H1 (cell line): ENCODE results near the gene MAP2K1. TPM values are rescaled to one million over a fixed set of nuclear protein-coding genes. Genes with fewer than 3 reads are reported as not detected.

Experiments
- CTCF ChIA-PET: fragments of 300-600 bp; sonication (Branson Sonifier 250); formaldehyde crosslinking; loops from one replicate; lab custom pipeline; 2021; ENCODE audit not compliant: partially characterized antibody; lab: Charles Lee
- POLR2A ChIA-PET: fragments of 300-600 bp; sonication (Branson Sonifier 250); formaldehyde crosslinking; loops from one replicate; lab custom pipeline; 2021; ENCODE audit warnings: inconsistent platforms; ENCODE audit not compliant: partially characterized antibody; lab: Charles Lee
- DNase-seq, 2 experiments: peaks; one replicate each; pipeline versions ENCODE4 v3.0.0 to v3.0.0-alpha.2; 2010 to 2022; ENCODE audit warnings: low spot score in 2 of 2, low read depth in 1 of 2, mixed read lengths in 1 of 2
- FAIRE-seq: peaks from 2 replicates; lab custom pipeline; 2011; peaks lifted over from hg19 to GRCh38; lab: Jason Lieb, UNC
- H2AFZ ChIP-seq: 2 replicates; pipeline ENCODE4 v1.8.1; 2012; ENCODE audit warnings: low read length, inconsistent platforms
- H2AK5ac ChIP-seq: 2 replicates; pipeline ENCODE4 v1.6.1; 2013; ENCODE audit warnings: low read depth, low read length
- H2BK120ac ChIP-seq: replicated peaks from 2 replicates; pipeline ENCODE3; 2013; ENCODE audit warnings: low read depth, low read length, inconsistent platforms
- H2BK12ac ChIP-seq: 2 replicates; pipeline ENCODE4 v1.6.1; 2013; ENCODE audit warnings: low read depth, low read length
- H2BK15ac ChIP-seq: 2 replicates; pipeline ENCODE4 v1.6.1; 2013; ENCODE audit warnings: low read length
- H2BK20ac ChIP-seq: 2 replicates; pipeline ENCODE4 v1.6.1; 2013; ENCODE audit warnings: low read length
- H2BK5ac ChIP-seq: 2 replicates; pipeline ENCODE4 v1.6.1; 2013; ENCODE audit warnings: low read depth, low read length
- H3K14ac ChIP-seq: 2 replicates; pipeline ENCODE4 v1.6.1; 2013; ENCODE audit warnings: inconsistent platforms; ENCODE audit not compliant: insufficient read length
- H3K18ac ChIP-seq: 2 replicates; pipeline ENCODE4 v1.6.1; 2013; ENCODE audit warnings: low read length; ENCODE audit errors: extremely low read depth
- H3K23ac ChIP-seq: 2 replicates; pipeline ENCODE4 v1.6.1; 2013; ENCODE audit warnings: inconsistent platforms; ENCODE audit not compliant: insufficient read length
- H3K23me2 ChIP-seq: 2 replicates; pipeline ENCODE4 v1.6.1; 2013; ENCODE audit warnings: low read depth, low read length
- H3K27ac ChIP-seq: 2 replicates; pipeline ENCODE4 v1.6.1; 2011; ENCODE audit warnings: low read depth, low read length, inconsistent platforms
- H3K27me3 ChIP-seq, 4 experiments: replicated peaks in 1 of 4; 1 replicate in 1 of 4; 2 replicates in 3 of 4; pipeline versions ENCODE4 v1.6.1 to v1.8.1; 2011 to 2013; ENCODE audit warnings: low read length in 3 of 4, mild to moderate bottlenecking in 3 of 4, inconsistent platforms in 2 of 4, mixed read lengths in 2 of 4, moderate library complexity in 1 of 4; ENCODE audit not compliant: control insufficient read depth in 3 of 4, insufficient read depth in 3 of 4; ENCODE audit errors: extremely low read depth in 1 of 4
- H3K36me3 ChIP-seq, 4 experiments: 2 replicates each; pipeline versions ENCODE4 v1.6.1 to v1.8.1; 2011 to 2013; ENCODE audit warnings: mild to moderate bottlenecking in 4 of 4, low read length in 3 of 4, moderate library complexity in 2 of 4, control low read depth in 1 of 4, inconsistent platforms in 1 of 4; ENCODE audit not compliant: insufficient read depth in 4 of 4, control insufficient read depth in 2 of 4
- H3K4ac ChIP-seq: replicated peaks from 2 replicates; pipeline ENCODE3; 2013; ENCODE audit warnings: low read length, low read depth, mixed read lengths, inconsistent platforms; ENCODE audit not compliant: insufficient read length
- H3K4me1 ChIP-seq, 4 experiments: replicated peaks in 1 of 4; 1 replicate in 1 of 4; 2 replicates in 3 of 4; pipeline versions ENCODE4 v1.6.1 to v1.8.1; 2011 to 2013; ENCODE audit warnings: low read length in 3 of 4, inconsistent platforms in 2 of 4, mixed read lengths in 1 of 4; ENCODE audit not compliant: insufficient read depth in 4 of 4, control insufficient read depth in 3 of 4
- H3K4me2 ChIP-seq, 2 experiments: 2 replicates each; pipeline versions ENCODE4 v1.6.1 to v1.8.1; 2011 to 2013; ENCODE audit warnings: low read depth in 2 of 2, low read length in 2 of 2, control low read depth in 1 of 2, inconsistent platforms in 1 of 2, mild to moderate bottlenecking in 1 of 2; ENCODE audit not compliant: insufficient read depth in 1 of 2
- H3K4me3 ChIP-seq, 4 experiments: fragments of 200-600, 300-600 bp in 1 of 4; sonication (generic), shearing (Covaris generic), sonication (Bioruptor Twin) in 1 of 4; 2 replicates each; pipeline versions ENCODE4 v1.5.1 to v1.8.1; 2011 to 2016; ENCODE audit warnings: low read length in 4 of 4, low read depth in 3 of 4, control low read depth in 2 of 4, inconsistent platforms in 2 of 4, mild to moderate bottlenecking in 2 of 4, mixed read lengths in 1 of 4, moderate library complexity in 1 of 4; ENCODE audit not compliant: insufficient read depth in 2 of 4; ENCODE audit errors: extremely low read depth in 1 of 4
- H3K56ac ChIP-seq: replicated peaks from 2 replicates; pipeline ENCODE3; 2013; ENCODE audit warnings: low read depth, mild to moderate bottlenecking, mixed read lengths, low read length, inconsistent platforms; ENCODE audit not compliant: insufficient read length
- H3K79me1 ChIP-seq: 2 replicates; pipeline ENCODE4 v1.6.1; 2013; ENCODE audit warnings: low read depth, low read length, control low read depth
- H3K79me2 ChIP-seq, 2 experiments: 2 replicates each; pipeline versions ENCODE4 v1.6.1 to v1.8.1; 2012 to 2013; ENCODE audit warnings: low read length in 2 of 2, mild to moderate bottlenecking in 2 of 2, inconsistent platforms in 1 of 2; ENCODE audit not compliant: insufficient read depth in 2 of 2, control insufficient read depth in 1 of 2
- H3K9ac ChIP-seq, 4 experiments: replicated peaks in 1 of 4; 1 replicate in 1 of 4; 2 replicates in 3 of 4; pipeline versions ENCODE4 v1.6.1 to v1.8.1; 2011 to 2013; ENCODE audit warnings: low read depth in 3 of 4, low read length in 3 of 4, control low read depth in 2 of 4, mild to moderate bottlenecking in 2 of 4, moderate library complexity in 2 of 4, inconsistent platforms in 1 of 4; ENCODE audit errors: extremely low read depth in 1 of 4
- H3K9me3 ChIP-seq, 2 experiments: 2 replicates each; pipeline versions ENCODE4 v1.6.1 to v1.8.1; 2012 to 2013; ENCODE audit warnings: mild to moderate bottlenecking in 2 of 2, moderate library complexity in 2 of 2, control low read depth in 1 of 2, inconsistent platforms in 1 of 2, low read depth in 1 of 2, low read length in 1 of 2, mixed read lengths in 1 of 2; ENCODE audit not compliant: insufficient read depth in 2 of 2
- H4K20me1 ChIP-seq, 2 experiments: replicated peaks in 1 of 2; 2 replicates each; pipeline versions ENCODE3 to v1.8.1; 2011 to 2013; ENCODE audit warnings: inconsistent platforms in 2 of 2, low read length in 2 of 2, mild to moderate bottlenecking in 1 of 2; ENCODE audit not compliant: insufficient read depth in 2 of 2, control insufficient read depth in 1 of 2
- H4K5ac ChIP-seq: 2 replicates; pipeline ENCODE4 v1.6.1; 2013; ENCODE audit warnings: low read length, low read depth, mixed read lengths, inconsistent platforms; ENCODE audit not compliant: insufficient read length
- H4K8ac ChIP-seq: 2 replicates; pipeline ENCODE4 v1.8.0; 2013; ENCODE audit warnings: mild to moderate bottlenecking, moderate library complexity, low read length, inconsistent platforms; ENCODE audit not compliant: insufficient read depth; ENCODE audit errors: extremely low read depth
- H4K91ac ChIP-seq: replicated peaks from 2 replicates; pipeline ENCODE3; 2013; ENCODE audit warnings: low read length, mixed read lengths, inconsistent platforms; ENCODE audit not compliant: insufficient read length
- CBX5 ChIP-seq: fragments of 300-800, 300-1000 bp; sonication (generic); IDR thresholded peaks from 2 replicates; pipeline ENCODE4 v1.7.1; 2016; ENCODE audit warnings: antibody characterized with exemption, low read length, low read depth
- WGBS, 2 experiments: shearing (Covaris generic) in 1 of 2; methylation state at CpG; one replicate each; pipeline versions ENCODE4 v1.1.6 to v1.1.7; 2013 to 2015; ENCODE audit warnings: low lambda C conversion rate in 2 of 2, mixed read lengths in 2 of 2, inconsistent platforms in 1 of 2, low coverage in 1 of 2, missing lambda C conversion rate in 1 of 2; ENCODE audit not compliant: insufficient replicate concordance in 2 of 2, insufficient coverage in 1 of 2, insufficient read length in 1 of 2; ENCODE audit errors: extremely low coverage in 1 of 2, missing lambda C conversion rate in 1 of 2; 5-methylcytosine and 5-hydroxymethylcytosine counted together
- polyA plus RNA-seq, 7 experiments: library from polyadenylated mRNA; depleted of rRNA in 3 of 7; stranded (reverse) in 5 of 7; unstranded in 2 of 7; fragments of >200 nt in 5 of 7; fragments of 200-250 nt in 2 of 7; gene quantifications; 1 replicate in 5 of 7; 2 replicates in 1 of 7; 4 replicates in 1 of 7; pipeline versions ENCODE4 v1.2.1 to v1.2.3, GENCODE V29; 2011 to 2013; ENCODE audit warnings: missing spikeins in 2 of 7, mixed read lengths in 2 of 7
- total RNA-seq: library from RNA; stranded (reverse); fragmentation: NEBNext Ultra II Directional; extraction: Animal tissue kit (Norgen Biotek cat#: 25700); gene quantifications from 2 replicates; pipeline ENCODE4 v1.2.1, GENCODE V29; 2021
- TF ChIP-seq, protein P1 (sequence below), 3 experiments: IDR thresholded peaks; 1 replicate in 2 of 3; 2 replicates in 1 of 3; pipeline versions ENCODE4 v1.5.1 to v1.6.1; 2011; ENCODE audit warnings: low read length in 3 of 3, mild to moderate bottlenecking in 3 of 3, inconsistent platforms in 2 of 3, low read depth in 1 of 3, moderate library complexity in 1 of 3; ENCODE audit not compliant: insufficient read depth in 1 of 3; ENCODE audit errors: control extremely low read depth in 1 of 3

MAP2K1 gene
- total and polyA plus RNA-seq, 2 of the 8 experiments (the other 6 are each of a cell fraction or from before 2014, with no cell fraction given), result 54.7 to 78.2 TPM

DNA sequence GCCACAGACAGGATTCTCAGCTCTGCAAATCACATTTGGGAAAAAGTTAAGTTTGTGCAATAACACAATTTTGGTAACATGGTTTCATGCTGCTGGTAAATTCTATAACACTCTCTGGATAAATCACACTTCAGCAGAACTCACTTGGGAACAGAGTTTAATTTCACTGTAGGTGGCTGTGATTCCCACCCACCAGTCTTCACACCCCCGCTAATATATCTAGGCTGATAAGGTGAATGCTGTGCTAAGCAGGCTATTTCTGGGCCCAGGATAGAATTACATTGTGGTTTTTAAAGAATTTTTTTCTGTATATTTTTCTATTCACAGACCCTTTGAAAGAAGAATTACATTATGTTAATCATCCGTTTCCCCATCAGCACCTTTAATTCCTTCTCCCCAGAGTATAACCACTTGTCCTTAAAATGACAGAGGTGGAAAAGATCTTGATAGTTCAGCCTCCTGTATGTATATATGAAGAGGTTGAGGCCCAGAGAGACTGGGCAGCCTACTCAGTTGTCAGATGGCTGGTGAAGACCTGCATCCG is 22.9 kb downstream of the MAP2K1 start:
- 0 out of 2 replicates have a peak overlapping the region, but pooled peaks have one; percentile 42 for H2AK5ac ChIP-seq
- no peak overlapping the region for H3K4me2 ChIP-seq
- H2BK12ac ChIP-seq, result no peak overlapping the region
- no peak overlapping the region for H3K23ac ChIP-seq
- no peak overlapping the region for H4K5ac ChIP-seq
- peaks cover 0 to 18% (median 13%) of the 10 kb centered on the region in 4 experiments; a peak in 6 of 7 replicates for H3K4me1 ChIP-seq
- no peak overlapping the region for H3K4ac ChIP-seq
- no peak overlapping the region for H3K4me3 ChIP-seq
- ChIA-PET CTCF (interaction anchor here (1.2 kb wide), 1 partner anchor 37 kb away, joined by 3 read pairs; no protein-coding TSS in a partner anchor), POLR2A (interaction anchor here (0.7 kb wide), 1 partner anchor 8 kb away, joined by 4 read pairs; no protein-coding TSS in a partner anchor)
- H3K27me3 ChIP-seq, result no peaks in the 10 kb centered on the region
- H3K56ac ChIP-seq, result no peak overlapping the region
- peaks cover 0 to 8% (median 0%) of the 10 kb centered on the region in 4 experiments; a peak in 3 of 8 replicates for H3K36me3 ChIP-seq
- DNase-seq (no peak), FAIRE-seq (no peak)
- H4K20me1 ChIP-seq, result peaks cover 1 to 5% of the 10 kb centered on the region in 2 experiments
- H2BK20ac ChIP-seq, result no peak overlapping the region
- H3K9ac ChIP-seq, result no peak overlapping the region
- H3K79me1 ChIP-seq, result peaks cover 7% of the 10 kb centered on the region
- no peak overlapping the region for H4K91ac ChIP-seq
- H2BK5ac ChIP-seq, result no peak overlapping the region
- no peaks in the 10 kb centered on the region for H3K23me2 ChIP-seq
- no peak overlapping the region for H4K8ac ChIP-seq
- WGBS, 2 experiments, result 63% methylated on average over 3 of the region's 3 CpGs; no CpG with 5 or more reads in 1 of the 2 experiments
- peaks cover 23 to 97% of the 10 kb centered on the region in 2 experiments for H3K79me2 ChIP-seq
- H3K27ac ChIP-seq, result no peak overlapping the region
- H3K18ac ChIP-seq, result no peak overlapping the region
- H2AFZ ChIP-seq, result no peak overlapping the region
- no peak overlapping the region for H2BK15ac ChIP-seq
- H2BK120ac ChIP-seq, result no peak overlapping the region
- H3K9me3 ChIP-seq, result peaks cover 10 to 15% of the 10 kb centered on the region in 2 experiments
- H3K14ac ChIP-seq, result no peak overlapping the region
- TF ChIP-seq, protein P1, sequence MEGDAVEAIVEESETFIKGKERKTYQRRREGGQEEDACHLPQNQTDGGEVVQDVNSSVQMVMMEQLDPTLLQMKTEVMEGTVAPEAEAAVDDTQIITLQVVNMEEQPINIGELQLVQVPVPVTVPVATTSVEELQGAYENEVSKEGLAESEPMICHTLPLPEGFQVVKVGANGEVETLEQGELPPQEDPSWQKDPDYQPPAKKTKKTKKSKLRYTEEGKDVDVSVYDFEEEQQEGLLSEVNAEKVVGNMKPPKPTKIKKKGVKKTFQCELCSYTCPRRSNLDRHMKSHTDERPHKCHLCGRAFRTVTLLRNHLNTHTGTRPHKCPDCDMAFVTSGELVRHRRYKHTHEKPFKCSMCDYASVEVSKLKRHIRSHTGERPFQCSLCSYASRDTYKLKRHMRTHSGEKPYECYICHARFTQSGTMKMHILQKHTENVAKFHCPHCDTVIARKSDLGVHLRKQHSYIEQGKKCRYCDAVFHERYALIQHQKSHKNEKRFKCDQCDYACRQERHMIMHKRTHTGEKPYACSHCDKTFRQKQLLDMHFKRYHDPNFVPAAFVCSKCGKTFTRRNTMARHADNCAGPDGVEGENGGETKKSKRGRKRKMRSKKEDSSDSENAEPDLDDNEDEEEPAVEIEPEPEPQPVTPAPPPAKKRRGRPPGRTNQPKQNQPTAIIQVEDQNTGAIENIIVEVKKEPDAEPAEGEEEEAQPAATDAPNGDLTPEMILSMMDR (IDR thresholded peaks at IDR 0.05; ENCODE audit: control extremely low read depth in 1 of 3, insufficient read depth in 1 of 3, low read depth in 1 of 3, low read length in 3 of 3), result no peak
- no peak for TF ChIP-seq CBX5
